ENCODE data around the gene MNT. TPM values are rescaled to one million over a fixed set of nuclear protein-coding genes. Genes with fewer than 3 reads are reported as not detected.

Gene MNT
- total RNA-seq, 1 experiment from 2014 or later, result 8.2 TPM

DNA sequence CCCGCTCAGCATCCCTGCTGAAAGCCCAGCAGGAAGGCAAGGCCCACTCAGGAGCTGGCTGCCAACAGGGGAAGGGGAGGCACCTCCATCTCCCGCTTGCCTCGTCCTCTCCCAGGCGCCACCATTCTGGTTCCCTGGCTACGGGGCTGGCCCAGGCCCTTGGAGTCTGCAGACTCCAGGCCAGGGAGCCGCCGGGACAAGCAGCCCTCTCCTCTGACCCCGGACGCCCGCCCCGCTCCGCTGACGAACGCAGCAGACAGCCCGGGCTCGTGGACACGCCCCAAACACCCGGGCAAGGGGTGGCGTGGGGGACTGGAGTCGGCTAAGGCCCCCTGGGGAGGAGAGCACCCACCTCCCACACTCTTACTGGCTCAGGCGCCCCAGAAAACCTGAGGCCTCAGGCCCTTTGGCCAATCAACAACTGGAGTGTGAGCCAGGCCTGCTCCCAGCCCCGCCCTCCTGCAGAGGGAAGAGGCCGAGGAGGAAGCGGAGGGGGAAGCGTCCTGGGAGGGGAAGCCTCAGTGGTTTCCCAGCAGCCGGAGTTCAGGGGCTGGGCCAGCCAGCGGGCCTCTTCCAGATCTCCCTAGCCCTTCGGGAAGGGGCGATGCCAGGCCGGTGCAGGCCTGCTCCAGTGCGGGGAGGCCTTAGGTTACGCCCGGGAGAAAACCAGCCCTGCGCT is 4.2 kb downstream of the MNT start:
- peak; percentile 97 for DNase-seq (ENCODE audit: low read depth)

- no peak for DNase-seq (ENCODE audit: low read depth)
These were observed 4.7 kb downstream of the MNT start for GRCh38 chr17:2396192-2396567.

DNA sequence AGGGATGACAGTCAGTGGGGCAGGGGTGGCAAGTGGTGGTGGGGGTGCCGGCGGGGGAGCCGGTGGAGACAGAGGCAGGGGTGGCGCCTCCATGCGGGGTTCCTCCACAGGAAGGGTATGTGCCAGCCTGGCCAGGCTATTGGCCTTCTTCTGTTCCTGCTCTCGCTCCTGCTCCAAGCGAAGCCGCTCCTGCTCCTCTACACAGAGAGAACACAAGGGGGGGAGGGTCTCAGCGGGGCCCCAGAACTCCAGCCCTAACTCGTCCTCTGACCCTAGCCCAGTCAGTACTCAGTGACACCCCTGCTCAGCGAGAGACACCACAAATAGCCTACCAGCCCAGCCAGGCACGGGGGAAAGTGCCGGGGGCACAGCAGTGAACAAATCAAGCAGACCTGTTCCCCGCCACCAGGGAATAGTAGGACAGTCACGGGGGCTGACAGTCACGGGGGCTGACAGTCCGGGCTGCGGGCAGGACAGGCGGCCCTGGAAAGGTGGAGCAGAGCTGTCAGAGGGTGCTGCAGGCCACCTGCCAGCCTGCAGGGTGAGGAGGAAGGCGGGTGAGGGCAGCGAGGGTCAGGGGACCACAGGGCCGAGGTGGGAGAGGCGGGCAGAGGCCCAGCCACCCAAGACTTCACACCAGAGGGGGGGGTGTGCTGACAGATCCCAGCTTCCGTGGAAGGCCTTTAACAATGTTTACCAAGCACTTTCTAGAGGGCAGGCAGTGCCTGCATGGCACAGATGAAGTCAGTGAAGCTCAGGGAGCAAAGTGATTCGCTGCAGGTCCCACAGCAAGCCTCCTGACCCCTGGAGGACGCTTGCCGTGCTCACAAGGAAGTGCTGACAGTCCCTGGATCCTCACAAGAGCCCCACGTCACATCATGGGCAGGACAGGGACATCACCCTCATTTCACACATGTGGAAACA is 5.3 kb downstream of the MNT start:
- no peak for DNase-seq (ENCODE audit: low read depth)

- DNase-seq (ENCODE audit: low read depth), result no peak
These were observed 6.1 kb downstream of the MNT start for GRCh38 chr17:2394775-2395201.

GRCh38 chr17:2393954-2394749 is 6.7 kb downstream of the MNT start:
- DNase-seq (ENCODE audit: low read depth), result no peak

DNA sequence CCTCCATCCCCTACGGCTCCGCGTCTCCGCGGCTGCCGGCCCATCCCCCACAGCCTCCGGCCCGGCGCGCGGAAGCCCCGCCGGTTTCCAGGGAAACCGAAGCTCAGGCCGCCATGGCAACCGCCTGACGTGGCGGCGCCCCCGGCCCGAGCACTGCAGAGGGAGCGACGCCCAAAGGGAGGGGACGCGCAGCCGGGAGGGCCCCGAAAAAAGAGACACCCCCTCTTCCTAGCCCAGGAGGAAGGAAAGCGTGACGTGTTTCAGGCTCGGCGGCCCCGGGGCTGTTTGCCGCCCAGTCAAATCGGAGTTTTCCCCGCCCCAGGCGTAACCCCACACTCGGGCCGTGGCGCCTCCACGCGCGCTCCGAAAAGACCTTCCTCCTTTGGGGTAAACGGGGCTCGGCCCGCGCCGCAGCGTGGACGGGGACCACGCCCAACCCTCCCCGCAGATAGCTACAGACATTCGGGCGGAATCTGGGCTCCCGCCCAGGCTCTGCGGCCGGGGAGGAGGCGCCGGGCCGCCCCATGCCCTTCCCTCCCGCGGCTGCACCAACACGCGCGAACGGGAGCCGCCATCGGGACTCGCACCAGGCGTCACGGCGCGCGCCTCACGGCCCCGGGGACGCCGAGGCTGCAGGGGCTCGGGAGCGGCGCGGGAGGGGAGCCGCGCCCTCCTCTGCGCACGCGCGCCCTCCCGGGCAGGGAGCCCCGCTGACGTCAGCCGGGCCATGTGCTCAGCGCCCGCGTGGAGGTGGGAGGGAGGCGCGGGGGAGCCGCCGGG is 7.5 kb downstream of the MNT start:
- DNase-seq (ENCODE audit: low read depth), result peak; percentile 77

- DNase-seq (ENCODE audit: low read depth), result peak; percentile 91
These were observed 8.3 kb downstream of the MNT start for GRCh38 chr17:2392252-2393173.

DNA sequence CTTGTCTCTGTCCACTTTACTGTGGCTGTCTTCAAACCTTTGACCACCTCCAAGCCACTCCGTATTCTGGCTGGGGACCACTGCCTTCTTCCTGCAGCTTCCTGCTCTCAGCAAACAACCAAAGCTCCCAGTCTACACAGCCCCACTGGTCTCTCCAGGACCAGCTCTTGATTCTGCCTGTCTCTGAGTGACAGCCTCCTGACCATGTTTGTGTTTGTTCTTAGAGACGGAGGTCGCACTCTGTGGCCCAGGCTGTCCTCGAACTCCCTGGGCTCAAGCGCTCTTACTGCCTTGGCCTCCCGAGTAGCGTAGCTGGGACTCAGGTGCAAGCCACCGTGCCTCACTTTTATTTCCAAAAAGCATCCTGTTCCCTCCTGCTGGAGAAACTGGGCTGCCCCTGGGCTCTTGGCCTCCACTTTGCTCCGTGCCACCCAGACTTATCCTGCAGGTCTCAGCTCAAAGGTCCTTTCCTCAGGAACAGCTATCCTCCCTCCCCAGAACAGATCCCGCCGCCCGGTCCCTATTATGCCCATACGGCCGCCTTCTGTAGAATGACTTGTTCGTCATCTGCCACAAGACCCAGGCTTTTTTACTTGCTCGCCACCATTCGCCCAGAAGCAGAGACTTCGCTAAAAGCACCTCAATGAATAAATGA is 9.1 kb downstream of the MNT start:
- no peak for DNase-seq (ENCODE audit: low read depth)

DNA sequence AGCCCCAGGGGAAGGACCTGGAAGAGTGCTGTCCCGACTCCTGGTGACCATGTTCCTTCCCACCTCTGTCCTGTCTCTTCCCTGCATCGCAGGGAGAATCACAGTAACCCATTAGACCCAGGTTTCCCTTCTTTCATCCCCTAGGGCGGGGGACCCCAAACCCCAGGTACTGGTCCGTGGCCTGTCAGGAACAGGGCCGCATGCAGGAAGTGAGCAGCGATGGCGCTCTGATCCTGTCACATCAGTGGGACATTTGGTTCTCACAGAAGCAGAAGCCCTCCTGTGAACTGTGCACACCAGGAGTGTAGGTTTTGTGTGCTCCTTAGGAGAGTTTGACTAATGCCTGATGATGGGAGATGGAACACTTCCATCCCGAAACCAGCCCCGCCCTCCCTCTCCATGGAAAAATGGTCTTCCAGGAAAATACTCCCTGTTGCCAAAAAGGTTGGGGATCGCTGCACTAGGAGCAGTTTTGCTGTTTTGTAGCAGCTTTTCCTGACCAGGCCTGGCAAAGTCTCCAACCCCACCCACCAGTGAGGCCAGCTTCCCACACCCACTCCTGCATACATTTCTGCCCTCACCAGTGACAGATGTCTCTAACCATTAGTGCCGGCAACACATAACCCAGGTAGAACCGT is 10.5 kb downstream of the MNT start:
- DNase-seq (ENCODE audit: low read depth), result no peak

- DNase-seq (ENCODE audit: low read depth), result no peak
These were observed 12.2 kb downstream of the MNT start for GRCh38 chr17:2388683-2389055.

DNA sequence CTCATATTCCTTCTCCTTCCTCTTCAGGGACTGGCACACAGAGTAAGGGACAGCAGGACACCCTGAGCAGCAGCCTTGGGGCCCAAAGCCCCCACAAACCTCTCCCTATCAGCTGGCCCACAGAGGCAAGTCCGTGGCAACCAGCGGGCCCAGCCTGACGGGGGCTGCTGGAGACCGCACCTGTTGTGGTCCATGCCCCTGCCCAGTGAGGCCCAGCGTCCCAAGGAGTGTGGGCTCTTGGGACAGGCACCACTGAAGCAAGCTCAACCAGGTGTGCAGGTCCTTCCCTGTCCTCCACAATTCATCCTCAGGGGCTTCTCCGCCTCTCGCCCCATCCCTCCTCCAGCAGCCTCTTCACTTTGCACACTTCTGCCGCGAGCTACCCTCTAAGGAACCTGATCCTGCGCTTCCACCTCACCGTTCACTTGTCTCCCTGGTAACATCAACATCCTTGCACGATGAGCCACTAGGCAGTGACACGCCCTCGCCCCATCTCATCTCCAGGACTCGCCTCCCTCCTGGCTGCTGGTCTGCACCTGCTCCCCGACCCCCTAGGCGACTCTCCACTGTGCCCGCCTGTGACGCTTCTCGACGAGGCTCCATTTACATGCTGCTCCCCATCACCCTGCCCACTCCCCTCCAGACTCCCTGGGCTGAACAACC is 12.7 kb downstream of the MNT start:
- no peak for DNase-seq (ENCODE audit: low read depth)

DNA sequence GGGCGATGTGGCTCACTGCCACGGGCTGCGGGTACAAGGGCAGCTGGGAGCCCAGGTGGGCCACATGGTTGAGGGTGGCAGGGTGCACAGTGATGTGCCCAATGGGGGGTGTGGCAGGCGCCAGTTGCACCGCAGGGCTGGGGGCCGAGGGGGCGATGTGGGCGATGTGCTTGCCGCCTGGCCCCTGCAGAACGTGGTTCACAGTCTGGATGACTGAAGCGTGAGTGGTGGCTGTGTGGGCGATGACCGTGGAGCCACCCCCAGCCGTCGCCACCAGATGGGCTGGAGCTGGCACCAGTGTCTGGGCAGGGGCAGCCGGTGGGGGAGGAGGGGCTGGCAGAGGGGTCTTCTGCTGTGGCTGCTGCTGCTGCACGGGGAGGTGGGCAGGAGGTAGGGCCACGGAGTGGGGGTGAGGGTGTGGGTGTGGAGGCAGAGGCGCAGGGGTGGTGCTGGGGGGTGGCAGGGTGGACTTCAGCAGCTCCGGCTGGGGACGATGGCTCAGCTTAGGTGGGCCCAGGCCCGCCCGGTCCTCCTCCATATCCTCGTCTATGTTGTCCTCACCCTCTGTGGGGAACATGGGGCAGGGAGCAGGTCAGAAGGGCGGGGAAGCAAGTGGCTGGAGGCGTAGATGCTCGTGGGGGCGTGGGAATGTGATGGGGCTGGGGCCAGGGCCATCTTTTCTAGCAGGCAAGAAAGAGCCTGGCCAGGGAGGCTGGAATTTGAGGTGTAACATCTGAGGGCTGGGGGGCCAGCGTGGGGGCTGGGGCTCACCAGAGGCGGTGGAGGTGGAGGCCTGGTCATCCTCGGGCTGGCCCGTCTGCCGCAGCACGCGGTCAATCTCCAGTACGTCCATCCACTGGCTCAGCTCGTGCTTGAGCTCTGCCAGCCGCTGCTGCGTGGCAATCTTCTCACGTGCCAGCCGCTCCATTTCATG is 13.5 kb downstream of the MNT start:
- no peak for DNase-seq (ENCODE audit: low read depth)

DNA sequence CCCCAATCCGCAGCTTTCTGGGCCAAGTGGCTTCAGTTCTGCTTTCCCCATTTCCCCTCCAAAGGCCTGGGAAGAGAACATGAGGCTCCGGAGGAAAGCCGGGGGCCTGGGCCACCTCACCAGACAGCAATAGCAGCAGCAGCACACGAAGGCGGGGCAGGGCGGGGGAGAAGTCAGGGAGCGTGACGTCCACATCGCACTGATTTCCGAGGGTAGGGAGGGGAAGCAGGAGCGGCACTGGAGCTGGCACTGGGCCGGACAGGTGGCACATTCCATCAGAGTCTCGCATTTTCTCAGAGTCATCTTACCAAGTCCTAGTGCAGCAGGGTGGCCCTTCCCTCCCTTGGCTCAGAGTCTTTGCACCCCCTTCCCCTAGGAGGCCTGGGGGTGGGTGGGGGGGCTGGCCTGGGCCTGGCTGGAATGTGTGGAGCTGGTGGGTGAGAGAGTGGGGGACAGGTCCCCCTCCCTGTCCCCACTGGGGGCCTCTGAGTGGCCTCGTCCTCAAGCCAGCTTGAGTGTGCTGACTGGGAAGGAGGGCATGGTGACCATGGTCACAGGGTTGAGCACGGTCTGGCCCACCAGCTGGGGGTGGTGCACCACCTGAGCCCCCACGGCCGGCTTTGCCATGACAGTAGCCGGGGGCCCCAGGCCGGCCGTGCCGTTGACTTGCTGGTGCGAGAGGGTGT is 14.3 kb downstream of the MNT start:
- DNase-seq (ENCODE audit: low read depth), result no peak

DNA sequence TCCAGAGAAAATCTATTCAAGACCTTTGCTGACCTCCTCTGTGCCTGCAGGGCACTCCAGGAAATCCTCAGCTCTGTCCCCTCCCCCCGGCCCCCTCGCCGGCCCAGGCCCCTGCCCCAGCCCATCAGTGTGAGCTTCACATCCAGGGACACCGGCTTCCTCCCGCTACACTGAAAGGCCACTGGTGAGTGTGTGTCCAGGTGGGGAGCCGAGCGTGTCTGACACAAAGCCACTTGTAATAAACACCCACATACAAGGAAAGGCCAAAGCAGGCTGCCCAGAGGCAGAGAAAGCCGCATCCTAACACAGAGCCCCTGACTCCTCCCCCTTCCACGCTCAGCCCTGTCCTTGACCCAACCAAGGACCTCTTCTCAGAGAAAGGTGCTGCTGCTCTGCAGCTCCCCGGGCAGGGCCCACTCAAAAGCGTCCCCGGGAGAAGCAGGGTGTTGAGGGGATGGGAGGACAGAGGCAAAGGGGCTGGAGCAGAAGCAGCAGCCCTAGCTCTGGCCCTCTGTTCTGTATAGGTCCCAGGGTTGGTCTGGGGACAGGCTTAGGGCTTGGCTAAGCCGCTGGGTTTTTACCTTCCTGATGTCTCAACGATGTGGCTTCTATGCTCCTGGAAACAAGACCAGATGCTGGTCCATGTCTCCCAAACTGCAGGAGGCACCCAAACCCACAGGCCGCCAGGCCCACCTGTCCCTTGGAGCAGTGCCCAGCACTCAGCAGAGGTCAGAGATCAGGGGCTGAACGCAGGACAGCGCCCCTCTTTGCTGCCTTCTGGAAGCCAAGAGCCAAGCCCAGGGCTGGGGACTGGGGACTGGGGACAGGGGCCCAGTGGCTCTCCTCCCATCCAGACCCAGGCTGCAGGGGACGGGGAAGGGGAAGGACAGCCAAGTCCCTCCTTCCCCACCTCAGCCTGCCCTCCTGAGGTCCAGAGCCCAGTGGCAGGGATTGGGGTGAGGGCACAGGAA is 15.3 kb downstream of the MNT start:
- DNase-seq (ENCODE audit: low read depth), result no peak

GRCh38 chr17:2384439-2385127 is 16.3 kb downstream of the MNT start:
- no peak for DNase-seq (ENCODE audit: low read depth)
